Stimulated activated CD4-positive, alpha-beta T cell treated with anti-CD3 and anti-CD28 coated beads, Interleukin-12 subunit alpha, Interleukin-12 subunit beta, amount 100 ng/mL, for 24 hours (primary cell): ENCODE results near the gene SPRED2.

Source experiments
- DNase-seq, 2 experiments: peaks; one replicate each; pipeline ENCODE4 v3.0.0-alpha.2; 2020; ENCODE audit warnings: low read depth in 2 of 2

SPRED2 gene

GRCh38 chr2:65442420-65443020 lies 10.1 kb upstream of the SPRED2 start:
- DNase-seq, result no peak

GRCh38 chr2:65438137-65438899 lies 5.9 kb upstream of the SPRED2 start:
- DNase-seq, result no peak

GRCh38 chr2:65437392-65438135 lies 5.2 kb upstream of the SPRED2 start:
- no peak for DNase-seq

- peak in 1 of 2 experiments; percentile 28 for DNase-seq
Measured at GRCh38 chr2:65436824-65437221, 4.4 kb upstream of the SPRED2 start.

GRCh38 chr2:65436169-65436823 lies 3.9 kb upstream of the SPRED2 start:
- DNase-seq, result peak in 1 of 2 experiments; percentile 15

GRCh38 chr2:65435625-65436168 lies 3.3 kb upstream of the SPRED2 start:
- peak; percentile 21 to 36 for DNase-seq

- DNase-seq, result no peak
Measured at GRCh38 chr2:65434592-65435241, 2.3 kb upstream of the SPRED2 start.

GRCh38 chr2:65431421-65432226 lies 775 bp downstream of the SPRED2 start:
- DNase-seq, result peak; percentile 12 to 21

GRCh38 chr2:65430603-65431420 lies 1.6 kb downstream of the SPRED2 start:
- peak; percentile 37 to 41 for DNase-seq

- DNase-seq, result no peak
Measured at GRCh38 chr2:65429786-65430602, 2.4 kb downstream of the SPRED2 start.

- DNase-seq, result no peak
Measured at GRCh38 chr2:65427532-65427931, 4.9 kb downstream of the SPRED2 start.

- DNase-seq, result no peak
Measured at GRCh38 chr2:65425276-65425675, 7.1 kb downstream of the SPRED2 start.

GRCh38 chr2:65424391-65424790 lies 8.0 kb downstream of the SPRED2 start:
- no peak for DNase-seq

- no peak for DNase-seq
Measured at GRCh38 chr2:65421432-65421748, 11.0 kb downstream of the SPRED2 start.

GRCh38 chr2:65420712-65421431 lies 11.5 kb downstream of the SPRED2 start:
- DNase-seq, result no peak

GRCh38 chr2:65417509-65418085 lies 14.8 kb downstream of the SPRED2 start:
- no peak for DNase-seq

- no peak for DNase-seq
Measured at GRCh38 chr2:65416945-65417344, 15.5 kb downstream of the SPRED2 start.

- no peak for DNase-seq
Measured at GRCh38 chr2:65416321-65416720, 16.1 kb downstream of the SPRED2 start.
